Astrocyte (in vitro differentiated cells and primary cell): ENCODE measurements around the gene CRIM1.

ENCODE experiments used
- CTCF ChIP-seq: IDR thresholded peaks from 2 replicates; pipeline ENCODE4 v1.5.1; 2011; ENCODE audit warnings: low read depth, mild to moderate bottlenecking, inconsistent platforms, low read length, moderate library complexity; ENCODE audit not compliant: insufficient read depth
- EZH2 ChIP-seq: IDR thresholded peaks from 2 replicates; pipeline ENCODE4 v1.6.1; 2012; ENCODE audit warnings: mild to moderate bottlenecking, low read length, inconsistent platforms; ENCODE audit not compliant: insufficient read depth

GRCh38 chr2:36455788-36456187 is 100.2 kb downstream of the CRIM1 start:
- no peak for TF ChIP-seq CTCF
- no peak for TF ChIP-seq EZH2
